ENCODE results near the gene DCN.

- TF ChIP-seq, protein P1, sequence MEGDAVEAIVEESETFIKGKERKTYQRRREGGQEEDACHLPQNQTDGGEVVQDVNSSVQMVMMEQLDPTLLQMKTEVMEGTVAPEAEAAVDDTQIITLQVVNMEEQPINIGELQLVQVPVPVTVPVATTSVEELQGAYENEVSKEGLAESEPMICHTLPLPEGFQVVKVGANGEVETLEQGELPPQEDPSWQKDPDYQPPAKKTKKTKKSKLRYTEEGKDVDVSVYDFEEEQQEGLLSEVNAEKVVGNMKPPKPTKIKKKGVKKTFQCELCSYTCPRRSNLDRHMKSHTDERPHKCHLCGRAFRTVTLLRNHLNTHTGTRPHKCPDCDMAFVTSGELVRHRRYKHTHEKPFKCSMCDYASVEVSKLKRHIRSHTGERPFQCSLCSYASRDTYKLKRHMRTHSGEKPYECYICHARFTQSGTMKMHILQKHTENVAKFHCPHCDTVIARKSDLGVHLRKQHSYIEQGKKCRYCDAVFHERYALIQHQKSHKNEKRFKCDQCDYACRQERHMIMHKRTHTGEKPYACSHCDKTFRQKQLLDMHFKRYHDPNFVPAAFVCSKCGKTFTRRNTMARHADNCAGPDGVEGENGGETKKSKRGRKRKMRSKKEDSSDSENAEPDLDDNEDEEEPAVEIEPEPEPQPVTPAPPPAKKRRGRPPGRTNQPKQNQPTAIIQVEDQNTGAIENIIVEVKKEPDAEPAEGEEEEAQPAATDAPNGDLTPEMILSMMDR (IDR thresholded peaks at IDR 0.05; ENCODE audit: borderline replicate concordance, extremely low read depth, low read length, poor library complexity, severe bottlenecking) = no peak
- no peak for TF ChIP-seq EZH2 (IDR thresholded peaks at IDR 0.05; ENCODE audit: borderline replicate concordance, low read depth, low read length, severe bottlenecking)
These were observed 59.2 kb downstream of the DCN start for GRCh38 chr12:91123236-91123916.
